Activated CD4-positive, CD25-positive, alpha-beta regulatory T cell treated with anti-CD3 and anti-CD28 coated beads, Interleukin-2, amount 50 U/mL, for 24 hours (primary cell): Measurements from ENCODE around the gene NTF4.
"Not testable (repeated sequence)": the region's sequence is repeated elsewhere in the genome, so short reads cannot be mapped to it uniquely, and the experiment has no call there.

Source experiments
- ATAC-seq, 2 donors: fragments of 150-1000 bp; cut with Tn5 transposase; one replicate each; pipeline ENCODE4 v1.10.0; 2021; ENCODE audit warnings: mild to moderate bottlenecking in 1 of 2, moderate library complexity in 1 of 2

Gene NTF4

DNA sequence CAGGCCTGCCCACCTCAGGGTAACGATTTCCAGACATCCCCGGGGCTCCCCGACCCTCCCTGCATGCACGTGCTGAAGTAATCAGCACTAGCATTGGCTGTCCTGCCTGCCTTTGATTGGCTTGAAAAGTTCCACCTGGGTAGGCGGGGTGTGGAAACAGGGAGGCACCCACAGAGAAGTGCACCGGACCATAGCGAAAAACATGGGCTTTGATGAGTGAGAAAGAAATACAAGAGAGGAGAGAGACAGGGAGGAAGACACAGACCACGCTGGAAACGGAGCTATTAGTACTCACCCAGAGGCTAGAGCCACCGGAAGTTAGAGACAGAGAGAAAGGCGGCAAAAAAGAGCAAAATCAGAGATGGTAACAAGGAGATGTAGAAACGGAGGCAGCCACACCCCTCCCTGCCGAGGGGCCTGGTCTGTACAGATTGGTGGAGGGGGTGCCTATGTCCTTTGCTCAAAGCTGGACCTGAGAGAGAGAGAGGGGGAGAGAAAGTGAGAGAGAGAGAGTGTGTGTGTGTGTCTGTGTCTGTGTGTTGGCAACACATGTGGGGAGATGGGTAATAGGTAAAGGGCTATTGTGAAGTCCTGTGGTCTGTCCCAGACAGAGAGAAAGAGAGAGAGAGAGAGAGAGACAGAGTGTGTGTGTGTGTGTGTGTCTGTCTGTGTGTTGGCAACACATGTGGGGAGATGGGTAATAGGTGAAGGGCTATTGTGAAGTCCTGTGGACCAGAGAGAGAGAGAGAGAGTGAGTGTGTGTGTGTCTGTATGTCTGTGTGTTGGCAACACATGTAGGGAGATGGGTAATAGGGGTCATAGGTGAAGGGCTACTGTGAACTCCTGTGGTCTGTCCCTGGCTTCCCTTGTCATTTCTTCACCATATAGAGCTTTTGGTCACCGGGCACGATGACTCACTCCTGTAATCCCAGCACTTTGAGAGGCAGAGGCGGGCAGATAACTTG lies 43.4 kb downstream of the NTF4 start:
- ATAC-seq = no peak

DNA sequence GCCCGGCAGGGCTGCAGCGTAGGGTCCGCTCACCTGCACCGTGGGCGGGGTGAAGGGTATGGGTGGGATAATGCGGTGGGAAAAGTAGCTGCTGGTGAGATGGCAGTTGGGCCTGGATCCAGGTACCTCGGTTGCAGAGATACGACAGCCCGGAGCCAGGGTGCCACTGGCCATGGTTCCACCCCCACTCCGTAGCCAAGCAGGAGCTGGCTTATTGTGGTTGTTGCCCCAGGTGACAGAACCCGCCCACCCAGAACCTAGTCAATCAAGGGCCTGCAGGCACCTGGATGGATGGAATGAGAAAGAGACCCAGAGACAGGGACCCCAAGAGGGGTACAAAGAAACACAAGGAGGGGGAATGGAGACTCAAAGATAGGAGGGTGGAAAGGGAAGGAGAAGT lies 44.3 kb downstream of the NTF4 start:
- ATAC-seq = no peak

DNA sequence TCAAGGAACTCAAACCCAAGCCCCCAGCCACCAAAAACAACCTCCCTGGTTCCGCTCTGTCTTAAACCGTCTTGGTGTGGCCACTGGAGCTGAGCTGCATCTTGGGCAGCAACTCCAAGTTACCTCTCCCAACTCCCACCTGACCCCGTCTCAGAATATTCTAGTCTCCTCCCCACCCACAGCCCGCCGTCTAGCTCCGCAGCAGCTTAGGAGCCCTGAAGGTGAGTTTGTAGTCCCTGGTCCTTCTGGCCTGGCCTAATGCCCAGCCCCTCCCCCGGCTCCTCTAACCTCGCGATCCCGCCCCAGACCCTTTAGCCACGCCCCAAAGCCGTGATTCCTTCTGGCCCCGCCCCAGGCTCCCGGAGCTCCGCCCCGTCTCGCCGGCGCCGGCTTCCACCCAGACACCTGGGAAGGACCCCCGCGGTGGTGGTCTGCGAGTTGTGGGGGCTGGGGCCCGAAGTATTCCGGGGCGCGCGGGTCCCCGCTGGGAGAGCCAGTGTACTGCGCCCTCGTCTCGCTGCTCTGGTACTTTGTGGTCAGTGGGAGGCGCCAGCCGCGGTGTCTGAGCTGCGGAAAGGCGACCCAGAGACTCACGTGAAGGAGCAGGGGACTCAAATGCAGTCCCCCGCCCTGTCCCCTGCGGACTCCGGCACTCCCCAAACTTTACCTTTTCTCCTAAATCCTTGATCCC lies 45.2 kb downstream of the NTF4 start:
- peak; percentile 40 to 44 for ATAC-seq

DNA sequence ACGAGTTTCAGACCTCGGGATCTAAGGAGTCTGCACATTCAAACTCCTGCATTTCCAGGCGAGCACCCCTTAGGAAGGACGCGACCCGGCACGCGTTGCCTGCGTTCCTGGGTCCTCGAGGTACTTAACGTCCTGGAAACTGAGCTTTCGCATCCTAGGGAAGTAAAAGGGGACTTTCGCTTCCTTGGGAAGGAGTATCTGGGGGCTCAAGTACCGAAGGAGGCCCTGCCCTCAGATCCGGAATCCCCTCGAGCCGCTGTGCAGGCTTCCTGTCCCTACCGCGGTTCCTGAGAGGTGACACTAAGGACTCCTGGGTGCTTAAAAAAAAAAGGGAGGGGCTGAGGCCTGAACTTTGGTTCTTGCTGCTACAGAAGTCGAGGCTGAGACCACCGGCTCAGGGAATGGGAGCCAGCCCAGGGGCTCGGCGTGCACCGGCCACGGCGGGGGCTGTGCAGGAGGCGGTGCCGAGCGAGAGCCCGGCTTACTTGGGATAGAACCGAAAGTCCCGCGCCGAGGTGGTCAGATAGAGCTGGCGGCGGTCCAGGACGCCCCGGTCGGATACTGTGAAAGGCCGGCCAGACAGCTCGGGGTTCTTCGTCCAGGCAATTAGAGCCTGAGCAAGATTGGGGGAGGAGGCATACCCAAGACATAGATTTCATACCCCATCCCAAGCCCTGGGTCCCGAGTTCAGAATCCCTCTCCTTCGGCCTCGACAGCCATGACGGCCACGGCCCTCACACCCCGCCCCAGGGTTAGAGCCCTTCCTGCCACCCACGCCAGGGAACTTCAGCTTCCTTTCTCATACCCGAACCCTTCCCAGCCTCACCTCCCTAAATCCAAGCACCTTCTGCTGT lies 46.0 kb downstream of the NTF4 start:
- ATAC-seq = not testable (repeated sequence)

DNA sequence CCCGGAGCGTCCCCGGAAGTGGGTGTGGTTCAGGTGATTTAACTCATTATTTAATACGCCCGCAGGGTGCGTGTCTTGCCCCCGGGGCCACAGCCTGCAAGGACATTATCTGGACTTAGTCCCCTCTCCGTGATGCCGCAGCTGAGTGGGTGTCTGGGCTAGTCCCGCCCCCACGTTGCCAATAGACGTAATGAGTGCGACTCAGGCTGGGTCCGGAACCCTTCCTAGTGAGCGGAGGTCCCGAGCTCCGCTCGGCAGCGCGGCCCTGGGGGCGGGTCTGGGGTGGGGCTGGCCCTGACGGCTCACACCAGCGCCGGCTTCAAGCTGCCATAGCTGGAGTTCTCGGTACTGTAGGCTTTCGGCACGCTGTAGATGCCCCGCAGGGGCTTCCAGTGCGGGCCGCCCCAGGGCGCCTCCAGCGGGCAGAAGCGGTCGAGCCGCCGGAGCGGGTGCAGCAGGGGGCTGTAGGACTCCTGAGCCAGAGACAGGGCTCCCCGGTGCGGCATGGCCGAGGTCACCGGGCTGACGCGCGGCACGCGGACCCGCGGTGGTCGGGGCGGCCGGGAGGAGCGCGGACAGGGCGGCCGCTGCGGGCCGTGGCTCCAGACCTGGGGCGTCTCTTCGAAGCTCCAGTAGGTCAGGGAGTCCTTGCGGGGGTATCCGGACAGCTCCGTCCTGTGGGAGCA lies 46.8 kb downstream of the NTF4 start:
- ATAC-seq = peak; percentile 80 to 82

DNA sequence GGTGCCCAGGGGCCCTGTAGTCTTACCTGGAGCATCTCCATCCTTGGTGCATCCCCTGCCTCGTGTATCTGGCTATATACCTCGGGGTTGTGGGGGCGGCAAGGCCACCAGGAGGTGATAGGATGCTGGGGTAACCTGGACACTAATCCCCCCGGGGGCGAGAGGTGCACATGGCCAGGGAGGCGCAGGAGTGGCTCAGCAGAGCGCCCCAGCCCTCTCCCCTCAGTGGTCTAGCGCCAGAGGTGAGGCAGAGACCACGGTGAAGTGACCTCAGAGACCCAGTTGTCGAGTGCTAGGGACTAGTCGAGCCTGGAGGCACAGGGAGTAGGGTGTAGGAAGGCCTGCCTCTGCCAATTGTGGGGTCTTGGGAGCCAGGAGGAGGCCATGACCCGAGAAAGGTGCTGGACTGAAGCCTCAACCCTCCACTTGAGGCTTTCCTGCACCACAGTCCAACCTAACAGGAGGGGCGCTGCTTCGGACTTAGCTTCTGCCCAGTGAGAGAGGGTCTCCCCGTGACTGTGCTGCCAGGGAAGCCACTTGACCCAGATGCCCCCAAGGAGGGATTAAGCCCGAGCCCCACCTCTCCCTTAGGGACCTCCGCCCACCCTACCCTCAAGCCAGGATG lies 47.5 kb downstream of the NTF4 start, which contains the start of gene LHB:
TSS of gene LHB (minus strand) at position 51 of the 625 bp plus-strand sequence. CDS start at position 41, 10 bp downstream.
- no peak for ATAC-seq

DNA sequence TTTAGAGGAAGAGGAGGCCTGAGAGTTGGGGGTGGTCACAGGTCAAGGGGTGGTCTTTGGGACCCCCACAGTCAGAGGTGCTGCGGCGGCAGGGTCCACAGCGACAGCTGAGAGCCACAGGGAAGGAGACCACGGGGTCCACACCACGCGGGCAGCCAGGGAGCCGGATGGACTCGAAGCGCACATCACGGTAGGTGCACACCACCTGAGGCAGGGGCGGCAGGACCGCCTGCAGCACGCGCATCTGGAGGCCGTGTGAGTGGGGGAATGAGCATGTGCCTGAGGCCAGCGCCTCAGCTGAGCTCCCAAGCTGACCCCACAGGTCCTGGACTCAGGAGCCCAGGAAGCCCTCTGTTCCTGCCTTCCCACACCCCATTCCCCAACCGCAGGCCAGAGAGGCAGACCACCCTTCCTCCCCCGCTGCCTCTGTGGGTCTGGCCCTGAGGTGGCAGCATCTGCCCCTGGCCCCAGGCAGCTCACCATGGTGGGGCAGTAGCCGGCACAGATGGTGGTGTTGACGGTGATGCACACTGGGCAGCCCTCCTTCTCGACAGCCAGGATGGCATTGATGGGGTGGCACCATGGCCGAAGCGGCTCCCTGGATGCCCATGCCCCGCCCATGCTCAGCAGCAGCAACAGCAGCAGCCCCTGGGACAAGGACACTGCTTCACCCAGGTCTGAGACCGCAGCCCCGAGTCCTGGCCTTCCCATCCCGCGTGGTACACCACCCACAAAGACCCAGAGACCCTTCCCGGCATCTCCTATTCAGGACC lies 48.4 kb downstream of the NTF4 start:
- no peak for ATAC-seq

DNA sequence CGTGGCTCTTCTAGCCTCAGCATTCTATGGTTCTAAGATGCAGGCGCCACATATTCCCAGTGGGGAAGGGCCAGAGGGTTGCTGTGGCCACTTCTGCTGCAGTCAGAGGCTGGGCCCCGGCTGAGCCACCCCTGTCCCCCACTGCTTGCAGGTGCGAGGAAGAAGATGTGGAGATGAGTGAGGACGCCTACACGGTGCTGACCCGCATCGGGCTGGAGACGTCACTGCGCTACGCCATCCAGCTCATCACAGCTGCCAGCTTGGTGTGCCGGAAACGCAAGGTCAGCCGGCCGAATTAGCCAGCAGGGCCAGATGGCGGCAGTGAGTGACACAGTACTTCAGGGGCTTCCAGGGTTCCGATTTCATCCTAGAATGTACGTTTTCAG lies 49.8 kb downstream of the NTF4 start:
- ATAC-seq = no peak

DNA sequence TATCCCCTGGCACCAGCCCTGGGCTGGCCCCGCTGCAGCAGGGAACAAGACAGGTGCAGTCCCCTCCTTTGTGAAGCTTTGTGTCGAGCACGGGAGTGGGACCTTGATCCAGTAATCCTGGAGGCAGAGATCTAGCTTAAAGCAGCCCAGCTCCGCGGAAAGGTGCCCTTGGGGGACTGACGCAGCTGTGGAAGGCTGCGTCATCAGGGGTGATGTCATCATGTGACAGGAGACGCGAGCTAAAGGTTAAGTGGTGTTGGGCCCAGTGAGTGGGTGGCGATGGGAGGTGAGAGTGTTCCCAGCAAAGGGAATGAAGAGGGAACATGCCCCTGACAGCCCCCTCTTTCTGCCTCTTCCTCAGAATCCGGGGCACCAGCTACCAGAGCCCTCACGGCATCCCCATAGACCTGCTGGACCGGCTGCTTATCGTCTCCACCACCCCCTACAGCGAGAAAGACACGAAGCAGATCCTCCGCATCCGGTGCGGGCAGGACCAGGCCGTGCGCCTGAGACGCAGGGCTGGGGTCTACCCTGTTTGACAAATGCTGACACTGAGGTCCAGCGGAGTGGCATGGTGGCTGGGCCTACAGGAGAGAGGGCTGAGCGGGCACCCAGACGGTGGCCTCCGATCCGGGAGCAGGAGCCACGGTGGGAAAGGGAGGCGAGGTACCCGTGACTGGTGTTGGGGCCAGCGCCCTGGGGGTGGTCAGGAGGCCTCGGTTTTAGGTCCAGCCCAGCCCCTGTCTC lies 50.3 kb downstream of the NTF4 start:
- no peak for ATAC-seq

DNA sequence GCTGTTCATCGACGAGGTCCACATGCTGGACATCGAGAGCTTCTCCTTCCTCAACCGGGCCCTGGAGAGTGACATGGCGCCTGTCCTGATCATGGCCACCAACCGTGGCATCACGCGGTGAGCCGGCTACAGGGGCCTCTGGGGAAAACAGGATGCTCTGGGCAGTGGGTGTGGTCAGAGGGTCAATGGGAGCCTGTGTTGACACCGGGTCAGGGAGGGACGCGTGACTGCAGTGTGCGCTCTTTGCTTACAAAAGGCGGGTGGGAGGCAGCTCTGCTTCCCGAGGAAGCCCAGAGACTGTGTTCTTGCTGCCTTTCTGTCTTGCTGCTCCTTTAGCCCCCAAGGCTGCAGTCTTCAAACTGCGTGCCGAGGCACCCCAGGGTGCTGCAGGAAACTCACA lies 53.4 kb downstream of the NTF4 start:
- no peak for ATAC-seq
